A549 (cell line): ENCODE data around the gene NPHP3. TPM values are rescaled to one million over a fixed set of nuclear protein-coding genes. Genes with fewer than 3 reads are reported as not detected.

Experiments
- ATAC-seq, 2 experiments: fragments of 200-7000 bp in 1 of 2; fragments of >200 bp in 1 of 2; cut with Nextera tagmentation in 1 of 2; cut with Tn5 transposase in 1 of 2; 3 replicates each; pipeline versions ENCODE4 v1.8.0 to v1.9.1; 2018 to 2020; ENCODE audit warnings: mild to moderate bottlenecking in 1 of 2, moderate library complexity in 1 of 2
- CTCF ChIA-PET: fragments of 300-600 bp; sonication (Branson Sonifier 250); formaldehyde crosslinking; extraction: SDS; loops from one replicate; lab custom pipeline; 2021; ENCODE audit warnings: antibody characterized with exemption, inconsistent platforms; lab: Yijun Ruan, JAX
- POLR2A ChIA-PET: fragments of 350-600 bp; formaldehyde crosslinking; extraction: SDS; loops from one replicate; lab custom pipeline; 2021; ENCODE audit warnings: antibody characterized with exemption, inconsistent platforms; lab: Yijun Ruan, JAX
- DNase-seq, 2 experiments: peaks; one replicate each; pipeline versions ENCODE4 v3.0.0 to v3.0.0-alpha.2; 2011 to 2016; ENCODE audit warnings: low read depth in 1 of 2, low spot score in 1 of 2
- FAIRE-seq: peaks from 2 replicates; lab custom pipeline; 2011; peaks lifted over from hg19 to GRCh38; lab: Jason Lieb, UNC
- H3K27ac ChIP-seq, 2 experiments: fragments of >200 bp; sonication (Bioruptor Twin); formaldehyde crosslinking; 3 replicates each; pipeline ENCODE4 v1.5.1; 2016 to 2017
- H3K4me1 ChIP-seq: fragments of >200 bp; sonication (Bioruptor Twin); formaldehyde crosslinking; 3 replicates; pipeline ENCODE4 v1.6.1; 2016
- H3K4me2 ChIP-seq: fragments of >200 bp; sonication (Bioruptor Twin); formaldehyde crosslinking; 3 replicates; pipeline ENCODE4 v1.6.1; 2016
- H3K4me3 ChIP-seq: fragments of >200 bp; sonication (Bioruptor Twin); formaldehyde crosslinking; 3 replicates; pipeline ENCODE4 v1.5.1; 2016
- H3K9me3 ChIP-seq: fragments of >200 bp; sonication (Bioruptor Twin); formaldehyde crosslinking; 3 replicates; pipeline ENCODE4 v1.6.1; 2016
- BHLHE40 ChIP-seq: IDR thresholded peaks from 2 replicates; pipeline ENCODE4 v1.6.1; 2012; ENCODE audit warnings: low read depth, low read length, inconsistent platforms
- CBX2 ChIP-seq: fragments of 200-600 bp; sonication (generic); IDR thresholded peaks from 2 replicates; pipeline ENCODE4 v1.6.1; 2016; ENCODE audit warnings: low read depth, mild to moderate bottlenecking, borderline replicate concordance
- EHF ChIP-seq: fragments of 250-450 bp; sonication (Bioruptor Pico); IDR thresholded peaks from 2 replicates; pipeline ENCODE4 v1.5.0; 2020; ENCODE audit warnings: mild to moderate bottlenecking
- FOSL2 ChIP-seq, 2 experiments: fragments of 450-650 bp in 1 of 2; fragments of >200 bp in 1 of 2; sonication (Bioruptor Twin) in 1 of 2; formaldehyde crosslinking; IDR thresholded peaks; 2 replicates each; pipeline versions ENCODE4 v1.5.0 to v1.6.1; 2016 to 2020; ENCODE audit warnings: mild to moderate bottlenecking in 1 of 2, moderate library complexity in 1 of 2
- GATA3 ChIP-seq: IDR thresholded peaks from 2 replicates; pipeline ENCODE4 v1.6.1; 2012; ENCODE audit warnings: borderline replicate concordance
- HOXB5 ChIP-seq: fragments of 250-450 bp; sonication (Bioruptor Pico); IDR thresholded peaks from 2 replicates; pipeline ENCODE4 v1.5.0; 2020; ENCODE audit warnings: mild to moderate bottlenecking, moderate library complexity
- KDM1A ChIP-seq: fragments of 200-600 bp; sonication (generic); IDR thresholded peaks from 2 replicates; pipeline ENCODE4 v1.6.1; 2016; ENCODE audit warnings: low read depth, mild to moderate bottlenecking
- KDM5A ChIP-seq: fragments of 200-600 bp; sonication (generic); IDR thresholded peaks from 2 replicates; pipeline ENCODE4 v1.6.1; 2016; ENCODE audit warnings: antibody characterized with exemption, mild to moderate bottlenecking
- MYC ChIP-seq: IDR thresholded peaks from 2 replicates; pipeline ENCODE4 v1.6.1; 2012; ENCODE audit warnings: mild to moderate bottlenecking, inconsistent platforms, low read length, improper control_type of control experiment, borderline replicate concordance
- RCOR1 ChIP-seq: fragments of 150-350 bp; IDR thresholded peaks from 2 replicates; pipeline ENCODE4 v1.6.1; 2014; ENCODE audit warnings: antibody characterized with exemption, low read length, low read depth
- SMC3 ChIP-seq: fragments of >200 bp; sonication (Bioruptor Twin); formaldehyde crosslinking; IDR thresholded peaks from 3 replicates; pipeline ENCODE4 v1.6.1; 2018; ENCODE audit warnings: inconsistent platforms
- TFCP2L1 ChIP-seq: fragments of 250-450 bp; sonication (Bioruptor Pico); IDR thresholded peaks from 2 replicates; pipeline ENCODE4 v1.5.0; 2021; ENCODE audit warnings: mild to moderate bottlenecking
- ZFP36 ChIP-seq: fragments of 450-650 bp; IDR thresholded peaks from 2 replicates; pipeline ENCODE4 v1.6.1; 2014; ENCODE audit warnings: borderline replicate concordance; ENCODE audit not compliant: partially characterized antibody
- ZSCAN20 ChIP-seq: fragments of 250-450 bp; sonication (Bioruptor Pico); IDR thresholded peaks from 2 replicates; pipeline ENCODE4 v1.8.0; 2022; ENCODE audit warnings: mild to moderate bottlenecking, moderate library complexity
- WGBS: methylation state at CpG from one replicate; pipeline ENCODE4 v1.1.6; 2017; ENCODE audit errors: missing lambda C conversion rate; 5-methylcytosine and 5-hydroxymethylcytosine counted together
- polyA plus RNA-seq, 4 experiments: library from polyadenylated mRNA; depleted of rRNA in 3 of 4; stranded (reverse); fragments of >200 nt; fragmentation: RNase III in 1 of 4; extraction: RNeasy Plus Mini Kit Qiagen cat#74134 plus additional on column Dnase treatment in 1 of 4; gene quantifications; 2 replicates in 3 of 4; 3 replicates in 1 of 4; pipeline ENCODE4 v1.2.3, GENCODE V29; 2011 to 2017
- TF ChIP-seq, protein P1 (sequence below): fragments of >200 bp; sonication (Bioruptor Twin); formaldehyde crosslinking; IDR thresholded peaks from 3 replicates; pipeline ENCODE4 v1.6.1; 2016
- TF ChIP-seq, protein P2 (sequence below): fragments of 200-600 bp; sonication (generic); IDR thresholded peaks from 2 replicates; pipeline ENCODE4 v1.6.1; 2016; ENCODE audit warnings: antibody characterized with exemption, mild to moderate bottlenecking, moderate library complexity
- TF ChIP-seq, protein P3 (sequence below): fragments of 450-650 bp; IDR thresholded peaks from 2 replicates; pipeline ENCODE4 v1.6.1; 2014; ENCODE audit warnings: antibody characterized with exemption
- TF ChIP-seq, protein P4 (sequence below): IDR thresholded peaks from 2 replicates; pipeline ENCODE4 v1.6.1; 2012; ENCODE audit warnings: low read depth, borderline replicate concordance
- TF ChIP-seq, protein P5 (sequence below): fragments of 250-450 bp; sonication (Bioruptor Pico); IDR thresholded peaks from 2 replicates; pipeline ENCODE4 v1.5.0; 2021; ENCODE audit warnings: mild to moderate bottlenecking, moderate library complexity, borderline replicate concordance

NPHP3 gene
- polyA plus RNA-seq, 2 of the 4 experiments (the other 2 are of a cell fraction), result 6.5 to 18.6 TPM

DNA sequence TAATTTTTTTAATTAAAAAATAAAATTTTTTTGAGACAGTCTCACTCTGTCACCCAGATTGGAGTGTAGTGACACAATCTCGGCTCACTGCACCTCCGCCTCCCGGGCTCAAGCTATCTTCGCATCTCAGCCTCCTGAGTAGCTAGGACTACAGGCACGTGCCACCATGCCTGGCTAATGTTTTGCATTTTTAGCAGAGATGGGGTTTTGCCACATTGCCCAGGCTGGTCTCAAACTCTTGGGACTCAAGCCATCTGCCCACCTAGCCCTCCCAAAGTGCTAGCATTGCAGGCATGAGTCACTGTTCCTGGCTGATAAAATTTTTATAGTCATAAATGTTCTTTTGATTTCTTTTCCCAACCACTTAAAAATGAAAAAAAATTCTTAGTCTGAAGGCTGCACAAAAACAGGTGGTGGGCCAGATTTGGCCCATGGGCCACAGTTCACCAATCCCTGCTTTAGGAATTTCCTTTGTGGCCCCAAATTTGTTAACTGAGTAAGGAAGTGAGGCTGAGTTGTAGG lies 52.9 kb downstream of the NPHP3 start:
- CTCF ChIA-PET, result no interaction called here

DNA sequence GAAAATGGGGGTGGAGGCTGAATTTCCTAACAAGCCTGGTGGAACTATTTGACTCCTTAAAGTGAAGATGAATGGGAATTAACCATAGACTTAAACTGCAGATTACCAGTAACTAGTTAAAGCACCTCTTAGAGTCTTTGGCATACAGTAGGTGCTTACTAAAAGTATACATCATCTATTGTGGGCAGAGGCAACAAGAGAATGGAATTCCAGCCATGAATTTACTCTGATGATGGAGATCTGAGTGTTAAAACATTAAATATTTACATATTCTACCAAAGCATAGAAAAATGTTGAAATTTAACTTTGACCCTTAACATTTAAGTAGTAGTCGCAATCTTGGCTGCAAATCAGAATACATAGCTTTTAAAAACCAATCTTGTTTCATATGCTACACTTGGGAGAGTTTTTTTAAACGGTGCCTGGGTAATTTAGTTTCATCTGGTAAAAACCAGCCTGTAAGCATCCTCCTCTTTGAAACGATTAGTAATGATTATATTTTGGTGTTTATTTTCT lies 56.9 kb downstream of the NPHP3 start:
- H3K4me1 ChIP-seq, result peaks cover 20% of the 10 kb centered on the region; the same call in 2 of the 3 replicates
- ChIA-PET CTCF (no interaction called here), POLR2A (no interaction called here)
- TF ChIP-seq TFCP2L1 (CRISPR knock-in tag) (no peak), KDM1A (no peak)
- DNase-seq (no peak), FAIRE-seq (no peak), ATAC-seq (no peak)
- H3K27ac ChIP-seq, result no peak overlapping the region
- WGBS, result 25% methylated on average over 3 of the region's 3 CpGs
- no peak overlapping the region for H3K4me3 ChIP-seq
- no peaks in the 10 kb centered on the region for H3K9me3 ChIP-seq
- H3K4me2 ChIP-seq, result 0 out of 3 replicates have a peak overlapping the region, but pooled peaks have one; percentile 9

More for the DNA sequence above, 52.9 kb downstream of the NPHP3 start:
- TF ChIP-seq FOSL2 (IDR thresholded peaks at IDR 0.05) (no peak), FOSL2 (CRISPR knock-in tag; IDR thresholded peaks at IDR 0.05) (no peak), KDM5A (no peak), CBX2 (no peak), EHF (no peak), ZFP36 (no peak), HOXB5 (CRISPR knock-in tag) (no peak), MYC (no peak), ZSCAN20 (no peak)
- TF ChIP-seq, protein P1, sequence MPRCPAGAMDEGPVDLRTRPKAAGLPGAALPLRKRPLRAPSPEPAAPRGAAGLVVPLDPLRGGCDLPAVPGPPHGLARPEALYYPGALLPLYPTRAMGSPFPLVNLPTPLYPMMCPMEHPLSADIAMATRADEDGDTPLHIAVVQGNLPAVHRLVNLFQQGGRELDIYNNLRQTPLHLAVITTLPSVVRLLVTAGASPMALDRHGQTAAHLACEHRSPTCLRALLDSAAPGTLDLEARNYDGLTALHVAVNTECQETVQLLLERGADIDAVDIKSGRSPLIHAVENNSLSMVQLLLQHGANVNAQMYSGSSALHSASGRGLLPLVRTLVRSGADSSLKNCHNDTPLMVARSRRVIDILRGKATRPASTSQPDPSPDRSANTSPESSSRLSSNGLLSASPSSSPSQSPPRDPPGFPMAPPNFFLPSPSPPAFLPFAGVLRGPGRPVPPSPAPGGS, result no peak
- TF ChIP-seq, protein P2, sequence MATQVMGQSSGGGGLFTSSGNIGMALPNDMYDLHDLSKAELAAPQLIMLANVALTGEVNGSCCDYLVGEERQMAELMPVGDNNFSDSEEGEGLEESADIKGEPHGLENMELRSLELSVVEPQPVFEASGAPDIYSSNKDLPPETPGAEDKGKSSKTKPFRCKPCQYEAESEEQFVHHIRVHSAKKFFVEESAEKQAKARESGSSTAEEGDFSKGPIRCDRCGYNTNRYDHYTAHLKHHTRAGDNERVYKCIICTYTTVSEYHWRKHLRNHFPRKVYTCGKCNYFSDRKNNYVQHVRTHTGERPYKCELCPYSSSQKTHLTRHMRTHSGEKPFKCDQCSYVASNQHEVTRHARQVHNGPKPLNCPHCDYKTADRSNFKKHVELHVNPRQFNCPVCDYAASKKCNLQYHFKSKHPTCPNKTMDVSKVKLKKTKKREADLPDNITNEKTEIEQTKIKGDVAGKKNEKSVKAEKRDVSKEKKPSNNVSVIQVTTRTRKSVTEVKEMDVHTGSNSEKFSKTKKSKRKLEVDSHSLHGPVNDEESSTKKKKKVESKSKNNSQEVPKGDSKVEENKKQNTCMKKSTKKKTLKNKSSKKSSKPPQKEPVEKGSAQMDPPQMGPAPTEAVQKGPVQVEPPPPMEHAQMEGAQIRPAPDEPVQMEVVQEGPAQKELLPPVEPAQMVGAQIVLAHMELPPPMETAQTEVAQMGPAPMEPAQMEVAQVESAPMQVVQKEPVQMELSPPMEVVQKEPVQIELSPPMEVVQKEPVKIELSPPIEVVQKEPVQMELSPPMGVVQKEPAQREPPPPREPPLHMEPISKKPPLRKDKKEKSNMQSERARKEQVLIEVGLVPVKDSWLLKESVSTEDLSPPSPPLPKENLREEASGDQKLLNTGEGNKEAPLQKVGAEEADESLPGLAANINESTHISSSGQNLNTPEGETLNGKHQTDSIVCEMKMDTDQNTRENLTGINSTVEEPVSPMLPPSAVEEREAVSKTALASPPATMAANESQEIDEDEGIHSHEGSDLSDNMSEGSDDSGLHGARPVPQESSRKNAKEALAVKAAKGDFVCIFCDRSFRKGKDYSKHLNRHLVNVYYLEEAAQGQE, result no peak
- FAIRE-seq, result no peak
- no peak overlapping the region for H3K4me3 ChIP-seq
- no peaks in the 10 kb centered on the region for H3K9me3 ChIP-seq
- POLR2A ChIA-PET, result no interaction called here
- no peak overlapping the region for H3K27ac ChIP-seq
- ATAC-seq, result no peak
- 92% methylated on average over 5 of the region's 5 CpGs for WGBS
- peaks cover 10% of the 10 kb centered on the region; the same call in 2 of the 3 replicates for H3K4me1 ChIP-seq
- H3K4me2 ChIP-seq, result no peak overlapping the region
- DNase-seq, result no peak

DNA sequence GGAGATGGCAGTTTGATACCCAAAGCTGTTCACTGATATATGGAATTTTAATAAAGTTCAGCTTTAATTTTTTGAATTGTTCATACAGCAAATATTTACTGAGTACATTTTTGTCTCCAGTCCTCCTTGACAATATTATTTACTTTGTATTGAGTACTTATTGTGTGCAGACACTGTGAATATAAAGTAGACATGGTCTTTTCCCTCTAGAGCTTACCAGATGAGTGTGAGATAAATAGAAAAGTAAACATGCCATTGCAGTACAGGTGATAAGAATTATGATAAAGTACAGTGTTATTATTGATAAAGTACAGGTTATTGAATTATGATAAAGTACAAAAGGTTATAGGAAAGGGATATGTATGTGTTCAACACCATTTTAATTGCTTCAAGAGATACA lies 60.0 kb downstream of the NPHP3 start:
- FAIRE-seq, result no peak
- peaks cover 28% of the 10 kb centered on the region; the same call in 2 of the 3 replicates for H3K4me1 ChIP-seq
- H3K4me3 ChIP-seq, result no peak overlapping the region
- peak overlapping the region; percentile 82 for H3K4me2 ChIP-seq
- DNase-seq, result no peak
- no peaks in the 10 kb centered on the region for H3K9me3 ChIP-seq
- H3K27ac ChIP-seq, result no peak overlapping the region
- TF ChIP-seq GATA3 (no peak), ZSCAN20 (no peak), RCOR1 (no peak), BHLHE40 (no peak), ZFP36 (no peak), SMC3 (no peak)
- TF ChIP-seq, protein P3, sequence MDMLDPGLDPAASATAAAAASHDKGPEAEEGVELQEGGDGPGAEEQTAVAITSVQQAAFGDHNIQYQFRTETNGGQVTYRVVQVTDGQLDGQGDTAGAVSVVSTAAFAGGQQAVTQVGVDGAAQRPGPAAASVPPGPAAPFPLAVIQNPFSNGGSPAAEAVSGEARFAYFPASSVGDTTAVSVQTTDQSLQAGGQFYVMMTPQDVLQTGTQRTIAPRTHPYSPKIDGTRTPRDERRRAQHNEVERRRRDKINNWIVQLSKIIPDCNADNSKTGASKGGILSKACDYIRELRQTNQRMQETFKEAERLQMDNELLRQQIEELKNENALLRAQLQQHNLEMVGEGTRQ, result no peak
- TF ChIP-seq, protein P4, sequence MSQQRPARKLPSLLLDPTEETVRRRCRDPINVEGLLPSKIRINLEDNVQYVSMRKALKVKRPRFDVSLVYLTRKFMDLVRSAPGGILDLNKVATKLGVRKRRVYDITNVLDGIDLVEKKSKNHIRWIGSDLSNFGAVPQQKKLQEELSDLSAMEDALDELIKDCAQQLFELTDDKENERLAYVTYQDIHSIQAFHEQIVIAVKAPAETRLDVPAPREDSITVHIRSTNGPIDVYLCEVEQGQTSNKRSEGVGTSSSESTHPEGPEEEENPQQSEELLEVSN, result no peak
- TF ChIP-seq, protein P5, sequence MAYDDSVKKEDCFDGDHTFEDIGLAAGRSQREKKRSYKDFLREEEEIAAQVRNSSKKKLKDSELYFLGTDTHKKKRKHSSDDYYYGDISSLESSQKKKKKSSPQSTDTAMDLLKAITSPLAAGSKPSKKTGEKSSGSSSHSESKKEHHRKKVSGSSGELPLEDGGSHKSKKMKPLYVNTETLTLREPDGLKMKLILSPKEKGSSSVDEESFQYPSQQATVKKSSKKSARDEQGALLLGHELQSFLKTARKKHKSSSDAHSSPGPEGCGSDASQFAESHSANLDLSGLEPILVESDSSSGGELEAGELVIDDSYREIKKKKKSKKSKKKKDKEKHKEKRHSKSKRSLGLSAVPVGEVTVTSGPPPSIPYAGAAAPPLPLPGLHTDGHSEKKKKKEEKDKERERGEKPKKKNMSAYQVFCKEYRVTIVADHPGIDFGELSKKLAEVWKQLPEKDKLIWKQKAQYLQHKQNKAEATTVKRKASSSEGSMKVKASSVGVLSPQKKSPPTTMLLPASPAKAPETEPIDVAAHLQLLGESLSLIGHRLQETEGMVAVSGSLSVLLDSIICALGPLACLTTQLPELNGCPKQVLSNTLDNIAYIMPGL (CRISPR knock-in tag), result no peak
- POLR2A ChIA-PET, result no interaction called here
- CTCF ChIA-PET, result interaction anchor here (1.0 kb wide), 1 partner anchor 69 kb away, joined by 3 read pairs; no protein-coding TSS in a partner anchor
- ATAC-seq, result no peak
